ENCODE data around the gene ZFHX3. TPM values are rescaled to one million over a fixed set of nuclear protein-coding genes. Genes with fewer than 3 reads are reported as not detected.

ZFHX3 gene
- total RNA-seq, 1 experiment from 2014 or later = 3.2 TPM

GRCh38 chr16:72793017-72793416, 254.9 kb downstream of the ZFHX3 start:
- DNase-seq (ENCODE audit: low read depth) = no peak

- no peak for DNase-seq (ENCODE audit: low read depth)
These were observed 256.1 kb downstream of the ZFHX3 start for GRCh38 chr16:72791786-72792185.

GRCh38 chr16:72789921-72790320, 258.0 kb downstream of the ZFHX3 start:
- DNase-seq (ENCODE audit: low read depth) = no peak

- no peak for DNase-seq (ENCODE audit: low read depth)
These were observed 258.5 kb downstream of the ZFHX3 start for GRCh38 chr16:72789465-72789864.

- no peak for DNase-seq (ENCODE audit: low read depth)
These were observed 259.6 kb downstream of the ZFHX3 start for GRCh38 chr16:72788269-72788809.

- DNase-seq (ENCODE audit: low read depth) = peak; percentile 90
These were observed 260.2 kb downstream of the ZFHX3 start for GRCh38 chr16:72787514-72788268.

- no peak for DNase-seq (ENCODE audit: low read depth)
These were observed 260.8 kb downstream of the ZFHX3 start for GRCh38 chr16:72787130-72787513.

GRCh38 chr16:72786606-72787005, 261.3 kb downstream of the ZFHX3 start:
- no peak for DNase-seq (ENCODE audit: low read depth)

- peak; percentile 34 for DNase-seq (ENCODE audit: low read depth)
These were observed 262.0 kb downstream of the ZFHX3 start for GRCh38 chr16:72785886-72786285.

GRCh38 chr16:72785171-72785570, 262.8 kb downstream of the ZFHX3 start:
- DNase-seq (ENCODE audit: low read depth) = no peak

- DNase-seq (ENCODE audit: low read depth) = peak; percentile 54
These were observed 264.1 kb downstream of the ZFHX3 start for GRCh38 chr16:72783716-72784318.

GRCh38 chr16:72769876-72770275, 278.1 kb downstream of the ZFHX3 start:
- no peak for DNase-seq (ENCODE audit: low read depth)

- no peak for DNase-seq (ENCODE audit: low read depth)
These were observed 279.3 kb downstream of the ZFHX3 start for GRCh38 chr16:72768591-72768990.

GRCh38 chr16:72766506-72766905, 281.4 kb downstream of the ZFHX3 start:
- DNase-seq (ENCODE audit: low read depth) = no peak

- no peak for DNase-seq (ENCODE audit: low read depth)
These were observed 283.8 kb downstream of the ZFHX3 start for GRCh38 chr16:72764015-72764654.

GRCh38 chr16:72760581-72760980, 287.3 kb downstream of the ZFHX3 start:
- DNase-seq (ENCODE audit: low read depth) = no peak

GRCh38 chr16:72753881-72754280, 294.0 kb downstream of the ZFHX3 start:
- no peak for DNase-seq (ENCODE audit: low read depth)

- no peak for DNase-seq (ENCODE audit: low read depth)
These were observed 295.8 kb downstream of the ZFHX3 start for GRCh38 chr16:72752004-72752695.

GRCh38 chr16:72751076-72751475, 296.9 kb downstream of the ZFHX3 start:
- no peak for DNase-seq (ENCODE audit: low read depth)

- DNase-seq (ENCODE audit: low read depth) = no peak
These were observed 298.8 kb downstream of the ZFHX3 start for GRCh38 chr16:72749091-72749490.

- no peak for DNase-seq (ENCODE audit: low read depth)
These were observed 303.7 kb downstream of the ZFHX3 start for GRCh38 chr16:72744076-72744793.
